HepG2 (cell line): Measurements from ENCODE around the gene EGFR. TPM values are rescaled to one million over a fixed set of nuclear protein-coding genes. Genes with fewer than 3 reads are reported as not detected.

Experiments
- ATAC-seq: fragments of 200-7000 bp; cut with Tn5 transposase; 3 replicates; pipeline ENCODE4 v1.9.1; 2020; ENCODE audit warnings: mild to moderate bottlenecking, moderate library complexity
- BruUV-seq: library from RNA; stranded (reverse); fragments of 400-500 nt; replicated peaks from 2 replicates; lab custom pipeline; 2021; lab: Mats Ljungman, UMichigan
- CTCF ChIA-PET: fragments of 300-600 bp; formaldehyde crosslinking; extraction: SDS; loops from one replicate; lab custom pipeline; 2021; ENCODE audit warnings: low total read pairs, inconsistent platforms, low intra/inter-chr PET ratio; lab: Yijun Ruan, JAX
- POLR2A ChIA-PET: fragments of 350-600 bp; sonication (Branson Sonifier 250); formaldehyde crosslinking; loops from one replicate; lab custom pipeline; 2020; ENCODE audit warnings: antibody characterized with exemption, inconsistent platforms; lab: Yijun Ruan, JAX
- DNase-seq: peaks from one replicate; pipeline ENCODE4 v3.0.0-alpha.2; 2015; ENCODE audit warnings: low spot score
- FAIRE-seq: peaks from 3 replicates; lab custom pipeline; 2011; peaks lifted over from hg19 to GRCh38; lab: Jason Lieb, UNC
- H2AFZ ChIP-seq: one replicate; pipeline ENCODE4 v1.6.1; 2011; ENCODE audit warnings: low read length, inconsistent platforms
- H3K27ac ChIP-seq: fragments of 300-600 bp; 3 replicates; pipeline ENCODE4 v1.8.0; 2011; ENCODE audit warnings: mixed run types, mild to moderate bottlenecking, mixed read lengths, low read length, inconsistent platforms; ENCODE audit not compliant: insufficient read depth; ENCODE audit errors: extremely low read length
- H3K27me3 ChIP-seq, 2 experiments: fragments of 200-600 bp in 1 of 2; 2 replicates in 1 of 2; 3 replicates in 1 of 2; pipeline versions ENCODE4 v1.6.0 to v1.8.0; 2011; ENCODE audit warnings: low read length in 2 of 2, mild to moderate bottlenecking in 2 of 2, moderate library complexity in 2 of 2, inconsistent platforms in 1 of 2; ENCODE audit not compliant: insufficient read depth in 2 of 2, control insufficient read depth in 1 of 2
- H3K36me3 ChIP-seq, 2 experiments: fragments of 200-600 bp in 1 of 2; replicated peaks in 1 of 2; 2 replicates in 1 of 2; 3 replicates in 1 of 2; pipeline versions ENCODE4 v1.5.1 to v1.8.0; 2011; ENCODE audit warnings: low read length in 2 of 2, inconsistent platforms in 1 of 2; ENCODE audit not compliant: insufficient read depth in 2 of 2, control insufficient read depth in 1 of 2
- H3K4me1 ChIP-seq: 2 replicates; pipeline ENCODE4 v1.5.1; 2012; ENCODE audit warnings: low read length, inconsistent platforms; ENCODE audit not compliant: insufficient read depth
- H3K4me2 ChIP-seq: 2 replicates; pipeline ENCODE4 v1.6.0; 2011; ENCODE audit warnings: low read depth, low read length, inconsistent platforms
- H3K4me3 ChIP-seq, 3 experiments: fragments of 200-600 bp in 1 of 3; sonication (generic), shearing (Covaris generic) in 1 of 3; replicated peaks in 1 of 3; 2 replicates each; pipeline ENCODE4 v1.5.1; 2011 to 2016; ENCODE audit warnings: low read length in 3 of 3, inconsistent platforms in 2 of 3, low read depth in 2 of 3, mild to moderate bottlenecking in 2 of 3, control low read depth in 1 of 3, mixed read lengths in 1 of 3; ENCODE audit not compliant: insufficient read depth in 1 of 3
- H3K79me2 ChIP-seq: one replicate; pipeline ENCODE4 v1.6.1; 2011; ENCODE audit warnings: low read length, inconsistent platforms; ENCODE audit not compliant: insufficient read depth
- H3K9ac ChIP-seq: 2 replicates; pipeline ENCODE4 v1.6.0; 2011; ENCODE audit warnings: mild to moderate bottlenecking, low read depth, low read length, inconsistent platforms; ENCODE audit not compliant: insufficient read depth
- H3K9me3 ChIP-seq: 2 replicates; pipeline ENCODE4 v1.5.1; 2012; ENCODE audit warnings: mild to moderate bottlenecking, low read length
- H4K20me1 ChIP-seq: 2 replicates; pipeline ENCODE4 v1.6.0; 2011; ENCODE audit warnings: inconsistent platforms, mild to moderate bottlenecking, low read length, moderate library complexity; ENCODE audit not compliant: insufficient read depth
- SRY ChIP-seq: sonication (generic); formaldehyde crosslinking; IDR thresholded peaks from 2 replicates; pipeline ENCODE4 v1.8.0; 2022; ENCODE audit warnings: mild to moderate bottlenecking, missing genetic modification reagents
- WGBS: methylation state at CpG from one replicate; pipeline ENCODE4 v1.1.6; 2017; ENCODE audit warnings: low lambda C conversion rate; 5-methylcytosine and 5-hydroxymethylcytosine counted together
- in situ Hi-C: cut with HindIII; loops from 2 replicates; pipeline ENCODE4 v1.10.0; 2017; ENCODE audit warnings: low pct_unique_long_range_greater_than_20kb; ENCODE audit not compliant: extremely low pct_ligation_motif_present
- intact Hi-C: fragments of 100-400 bp; cut with micrococcal nuclease; formaldehyde crosslinking; loops from one replicate; pipeline ENCODE4 v1.10.0; 2022; ENCODE audit not compliant: unreplicated experiment
- polyA plus RNA-seq, 8 experiments: library from polyadenylated mRNA; depleted of rRNA in 3 of 8; stranded (reverse) in 7 of 8; unstranded in 1 of 8; fragments of >200 nt; fragmentation: Illumina TruSeq in 4 of 8; extraction: Trizol in 4 of 8; gene quantifications; 2 replicates each; pipeline versions ENCODE4 v1.2.1 to v1.2.3, GENCODE V29; 2011 to 2016; ENCODE audit warnings: low read depth in 4 of 8, missing spikeins in 1 of 8, mixed read lengths in 1 of 8; ENCODE audit not compliant: insufficient read depth in 1 of 8
- total RNA-seq, 5 experiments: library from RNA; depleted of rRNA; stranded (reverse); fragments of >200 nt; fragmentation: Illumina TruSeq; extraction: Trizol; gene quantifications; 2 replicates each; pipeline ENCODE4 v1.2.3, GENCODE V29; 2016; ENCODE audit warnings: low read depth in 1 of 5
- TF ChIP-seq, protein P1 (sequence below): IDR thresholded peaks from 2 replicates; pipeline ENCODE4 v1.6.1; 2018; ENCODE audit warnings: missing genetic modification reagents, mild to moderate bottlenecking, missing compliant biosample characterization
- TF ChIP-seq, protein P2 (sequence below): sonication (generic); formaldehyde crosslinking; IDR thresholded peaks from 2 replicates; pipeline ENCODE4 v1.4.0; 2020; ENCODE audit warnings: missing genetic modification reagents
- TF ChIP-seq, protein P3 (sequence below): sonication (generic); formaldehyde crosslinking; IDR thresholded peaks from 2 replicates; pipeline ENCODE4 v1.5.0; 2020; ENCODE audit warnings: missing genetic modification reagents, mild to moderate bottlenecking, borderline replicate concordance
- TF ChIP-seq, protein P4 (sequence below): sonication (generic); formaldehyde crosslinking; IDR thresholded peaks from 2 replicates; pipeline ENCODE4 v1.8.1; 2023; ENCODE audit warnings: mild to moderate bottlenecking, moderate library complexity, missing genetic modification reagents

Gene EGFR
- total and polyA plus RNA-seq, 2 of the 13 experiments (the other 11 are each of a cell fraction or from before 2014, with no cell fraction given): 7.0 to 10.0 TPM

DNA sequence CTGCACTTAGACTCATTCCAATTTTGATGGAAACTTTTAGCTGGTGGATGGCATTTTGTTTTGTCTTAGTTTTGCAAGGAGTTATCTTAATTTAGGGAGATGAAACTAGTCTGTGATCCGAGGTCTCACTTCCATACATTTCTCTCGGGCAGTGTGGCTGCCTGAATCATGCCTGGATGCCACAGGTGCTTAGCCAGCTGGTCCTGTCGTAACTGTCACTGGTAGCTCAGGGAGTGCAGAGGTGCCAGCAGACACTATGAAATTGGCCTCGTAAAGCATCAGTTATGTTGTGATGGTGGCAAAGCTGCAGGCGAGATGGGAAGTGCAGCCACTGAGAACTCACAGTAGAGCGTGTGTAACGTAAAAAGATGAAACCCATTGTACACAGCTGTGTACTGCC, 74.9 kb downstream of the EGFR start:
- no peak overlapping the region for H3K27ac ChIP-seq
- TF ChIP-seq, protein P1, sequence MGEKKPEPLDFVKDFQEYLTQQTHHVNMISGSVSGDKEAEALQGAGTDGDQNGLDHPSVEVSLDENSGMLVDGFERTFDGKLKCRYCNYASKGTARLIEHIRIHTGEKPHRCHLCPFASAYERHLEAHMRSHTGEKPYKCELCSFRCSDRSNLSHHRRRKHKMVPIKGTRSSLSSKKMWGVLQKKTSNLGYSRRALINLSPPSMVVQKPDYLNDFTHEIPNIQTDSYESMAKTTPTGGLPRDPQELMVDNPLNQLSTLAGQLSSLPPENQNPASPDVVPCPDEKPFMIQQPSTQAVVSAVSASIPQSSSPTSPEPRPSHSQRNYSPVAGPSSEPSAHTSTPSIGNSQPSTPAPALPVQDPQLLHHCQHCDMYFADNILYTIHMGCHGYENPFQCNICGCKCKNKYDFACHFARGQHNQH (CRISPR knock-in tag): no peak
- TF ChIP-seq, protein P2, sequence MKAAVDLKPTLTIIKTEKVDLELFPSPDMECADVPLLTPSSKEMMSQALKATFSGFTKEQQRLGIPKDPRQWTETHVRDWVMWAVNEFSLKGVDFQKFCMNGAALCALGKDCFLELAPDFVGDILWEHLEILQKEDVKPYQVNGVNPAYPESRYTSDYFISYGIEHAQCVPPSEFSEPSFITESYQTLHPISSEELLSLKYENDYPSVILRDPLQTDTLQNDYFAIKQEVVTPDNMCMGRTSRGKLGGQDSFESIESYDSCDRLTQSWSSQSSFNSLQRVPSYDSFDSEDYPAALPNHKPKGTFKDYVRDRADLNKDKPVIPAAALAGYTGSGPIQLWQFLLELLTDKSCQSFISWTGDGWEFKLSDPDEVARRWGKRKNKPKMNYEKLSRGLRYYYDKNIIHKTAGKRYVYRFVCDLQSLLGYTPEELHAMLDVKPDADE (CRISPR knock-in tag): no peak
- TF ChIP-seq SRY (CRISPR knock-in tag): no peak
- TF ChIP-seq, protein P3, sequence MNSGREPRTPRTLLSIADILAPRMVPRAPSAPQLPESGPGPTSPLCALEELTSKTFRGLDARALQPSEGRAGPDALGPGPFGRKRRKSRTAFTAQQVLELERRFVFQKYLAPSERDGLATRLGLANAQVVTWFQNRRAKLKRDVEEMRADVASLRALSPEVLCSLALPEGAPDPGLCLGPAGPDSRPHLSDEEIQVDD: no peak
- TF ChIP-seq, protein P4, sequence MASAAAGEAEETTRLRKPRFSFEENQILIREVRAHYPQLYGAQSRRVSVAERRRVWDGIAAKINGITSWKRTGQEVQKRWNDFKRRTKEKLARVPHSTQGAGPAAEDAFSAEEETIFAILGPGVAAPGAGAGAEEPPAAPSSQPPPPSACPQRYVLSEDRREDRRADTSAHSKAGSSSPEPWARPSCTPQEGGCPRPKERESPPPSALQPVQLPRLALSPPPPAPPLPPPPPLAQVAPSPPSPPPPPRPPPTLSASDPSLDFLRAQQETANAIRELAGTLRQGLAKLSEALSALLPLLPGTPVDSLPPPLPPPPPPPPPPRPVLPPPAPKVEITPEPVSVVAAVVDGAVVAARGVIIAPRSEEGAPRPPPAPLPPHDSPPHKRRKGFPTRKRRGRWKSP: no peak
- TF ChIP-seq, all 625 proteins: peak for 0
- Histone ChIP-seq H3K9ac (no peak overlapping the region), H3K27me3 (0 out of 5 replicates have a peak, but pooled peaks cover 0 to 2% of the 10 kb centered on the region in 2 experiments), H3K9me3 (no peaks in the 10 kb centered on the region), H3K4me2 (no peak overlapping the region), H3K36me3 (no peaks in the 10 kb centered on the region), H3K79me2 (no peaks in the 10 kb centered on the region), H4K20me1 (no peaks in the 10 kb centered on the region), H2AFZ (no peak overlapping the region), H3K4me3 (no peak overlapping the region), H3K4me1 (peaks cover 41% of the 10 kb centered on the region)
- FAIRE-seq (no peak), ATAC-seq (no peak), DNase-seq (no peak)
- ChIA-PET POLR2A (no interaction called here), CTCF (no interaction called here)
- in situ Hi-C loops (no loop called here), intact Hi-C loops (no loop called here)
- BruUV-seq: no TSS peak
- 89% methylated on average over 7 of the region's 7 CpGs for WGBS
